Ishikawa (cell line): ENCODE measurements around the gene GRK5.
A peak's percentile ranks its signal among the peaks of the same experiment; 100 is the strongest.

Experiments
- CEBPB ChIP-seq: IDR thresholded peaks from 2 replicates; pipeline ENCODE4 v1.6.1; 2012
- CREB1 ChIP-seq: IDR thresholded peaks from 2 replicates; pipeline ENCODE4 v1.6.1; 2012; ENCODE audit warnings: low read depth
- EGR1 ChIP-seq: IDR thresholded peaks from 2 replicates; pipeline ENCODE4 v1.6.1; 2012
- EP300 ChIP-seq: IDR thresholded peaks from 2 replicates; pipeline ENCODE4 v1.6.1; 2012; ENCODE audit warnings: borderline replicate concordance
- FOXM1 ChIP-seq: IDR thresholded peaks from 2 replicates; pipeline ENCODE4 v1.6.1; 2012; ENCODE audit warnings: low read depth, borderline replicate concordance
- MAX ChIP-seq: IDR thresholded peaks from 2 replicates; pipeline ENCODE4 v1.6.1; 2012
- NFIC ChIP-seq: IDR thresholded peaks from 2 replicates; pipeline ENCODE4 v1.6.1; 2012
- RAD21 ChIP-seq: IDR thresholded peaks from 2 replicates; pipeline ENCODE4 v1.6.1; 2012; ENCODE audit warnings: low read depth
- REST ChIP-seq: IDR thresholded peaks from 2 replicates; pipeline ENCODE4 v1.6.1; 2012; ENCODE audit warnings: low read depth, mild to moderate bottlenecking
- TAF1 ChIP-seq: IDR thresholded peaks from 2 replicates; pipeline ENCODE4 v1.6.1; 2012; ENCODE audit warnings: low read depth, mild to moderate bottlenecking
- TCF12 ChIP-seq: IDR thresholded peaks from 2 replicates; pipeline ENCODE4 v1.6.1; 2012; ENCODE audit warnings: low read depth
- TEAD4 ChIP-seq: IDR thresholded peaks from 2 replicates; pipeline ENCODE4 v1.6.1; 2012
- USF1 ChIP-seq: IDR thresholded peaks from 2 replicates; pipeline ENCODE4 v1.6.1; 2012
- YY1 ChIP-seq: IDR thresholded peaks from 2 replicates; pipeline ENCODE4 v1.6.1; 2012; ENCODE audit warnings: low read depth
- ZBTB7A ChIP-seq: IDR thresholded peaks from 2 replicates; pipeline ENCODE4 v1.6.1; 2012; ENCODE audit warnings: low read depth

Gene GRK5

GRCh38 chr10:119460369-119461195, 253.2 kb downstream of the GRK5 start:
- TF ChIP-seq CREB1: no peak
- TF ChIP-seq ZBTB7A: no peak
- no peak for TF ChIP-seq TCF12
- TF ChIP-seq CEBPB: no peak
- TF ChIP-seq MAX: no peak
- TF ChIP-seq YY1: no peak
- TF ChIP-seq TEAD4: no peak
- TF ChIP-seq REST: no peak
- TF ChIP-seq RAD21: no peak
- no peak for TF ChIP-seq NFIC
- TF ChIP-seq EP300: no peak
- TF ChIP-seq TAF1: no peak
- TF ChIP-seq EGR1: no peak
- TF ChIP-seq USF1: no peak
- TF ChIP-seq FOXM1: no peak

- TF ChIP-seq ZBTB7A (no peak), TCF12 (peak; percentile 69; the same call in 1 of the 2 replicates), TEAD4 (peak; percentile 80), TAF1 (no peak), MAX (peak; percentile 86), EP300 (peak; percentile 63), RAD21 (peak; percentile 34)
These were observed 254.0 kb downstream of the GRK5 start for GRCh38 chr10:119461380-119461779.

GRCh38 chr10:119461923-119462322, 254.6 kb downstream of the GRK5 start:
- TF ChIP-seq REST: no peak
- TF ChIP-seq CREB1: no peak

- no peak for TF ChIP-seq YY1
- no peak for TF ChIP-seq FOXM1
- TF ChIP-seq CREB1: no peak
- TF ChIP-seq NFIC: no peak
- TF ChIP-seq EGR1: no peak
- TF ChIP-seq TEAD4: no peak
- TF ChIP-seq CEBPB: no peak
- TF ChIP-seq EP300: no peak
- no peak for TF ChIP-seq ZBTB7A
These were observed 255.4 kb downstream of the GRK5 start for GRCh38 chr10:119462773-119463172.

- TF ChIP-seq EGR1 (no peak), USF1 (no peak), YY1 (no peak), NFIC (no peak), REST (no peak), TCF12 (no peak), CEBPB (no peak), FOXM1 (no peak), CREB1 (no peak)
These were observed 257.7 kb downstream of the GRK5 start for GRCh38 chr10:119465085-119465484.
